HL-60 (cell line): Measurements from ENCODE around the gene CHID1.

ENCODE experiments used
- DNase-seq, 2 experiments: peaks; one replicate each; pipeline ENCODE4 v3.0.0-alpha.2; 2010 to 2020; ENCODE audit warnings: low read depth in 1 of 2, low spot score in 1 of 2
- H3K27ac ChIP-seq: fragments of 250-450 bp; sonication (Bioruptor Pico); replicated peaks from 2 replicates; pipeline ENCODE4 v1.5.1; 2020; ENCODE audit warnings: mild to moderate bottlenecking, moderate library complexity
- H3K27me3 ChIP-seq: fragments of 250-450 bp; sonication (Bioruptor Pico); 2 replicates; pipeline ENCODE4 v1.5.1; 2021; ENCODE audit warnings: mild to moderate bottlenecking, moderate library complexity; ENCODE audit not compliant: insufficient read depth, poor library complexity, severe bottlenecking
- H3K4me3 ChIP-seq: replicated peaks from 2 replicates; pipeline ENCODE4 v1.5.1; 2011; ENCODE audit warnings: mild to moderate bottlenecking, control low read depth, low read length; ENCODE audit not compliant: insufficient read depth
- GABPA ChIP-seq: IDR thresholded peaks from 2 replicates; pipeline ENCODE4 v1.6.1; 2012; ENCODE audit warnings: low read depth
- POLR2AphosphoS5 ChIP-seq: IDR thresholded peaks from 2 replicates; pipeline ENCODE4 v1.6.1; 2012; ENCODE audit warnings: low read depth
- SPI1 ChIP-seq: IDR thresholded peaks from 2 replicates; pipeline ENCODE4 v1.6.1; 2012; ENCODE audit warnings: low read depth, mild to moderate bottlenecking, borderline replicate concordance
- TF ChIP-seq, protein P1 (sequence below): IDR thresholded peaks from one replicate; pipeline ENCODE4 v1.5.1; 2011; ENCODE audit warnings: low read length, control low read depth, inconsistent platforms; ENCODE audit not compliant: insufficient read depth
- TF ChIP-seq, protein P2 (sequence below): IDR thresholded peaks from 2 replicates; pipeline ENCODE4 v1.6.1; 2012; ENCODE audit warnings: low read depth; ENCODE audit not compliant: insufficient replicate concordance

Gene CHID1

DNA sequence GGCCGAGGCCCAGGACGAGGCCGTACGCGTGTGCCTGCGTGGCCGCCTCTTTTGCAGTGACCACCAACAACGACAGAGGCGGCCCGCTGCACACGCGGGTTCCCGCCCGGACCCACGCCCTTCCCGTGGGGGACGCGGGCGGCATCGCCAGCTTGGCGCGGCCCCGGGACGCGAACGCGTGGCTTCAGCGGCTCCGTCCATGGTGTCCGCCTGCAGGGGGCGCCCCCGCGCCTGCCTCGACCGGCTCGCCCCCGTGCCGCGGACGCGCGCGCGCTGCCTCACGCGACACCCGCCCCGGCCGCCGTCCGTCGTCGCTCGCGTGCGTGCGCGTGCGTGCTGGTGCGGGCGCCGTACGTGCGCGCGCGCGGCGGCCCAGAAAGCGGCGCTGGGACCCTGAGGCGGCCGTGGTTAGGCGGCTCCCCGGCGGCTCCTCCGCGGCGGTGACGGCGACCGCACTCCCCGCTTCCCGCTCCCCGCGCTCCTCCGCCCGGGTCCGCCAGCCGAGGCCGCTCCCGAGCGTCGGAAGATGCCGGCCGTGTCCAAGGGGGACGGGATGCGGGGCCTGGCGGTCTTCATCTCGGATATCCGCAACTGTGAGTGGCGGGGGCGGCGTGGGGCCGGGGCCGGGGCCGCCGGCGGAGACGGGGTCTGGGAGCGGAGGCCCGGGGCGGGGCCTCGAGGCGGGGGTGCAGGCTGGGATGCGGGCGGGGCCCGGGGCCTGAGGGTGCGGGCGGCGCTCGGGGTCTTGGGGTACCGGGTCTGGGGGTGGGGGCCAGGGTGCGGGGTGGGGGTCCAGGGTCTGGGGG is 15.1 kb upstream of the CHID1 start, which contains the start of gene AP2A2:
TSS of gene AP2A2 (plus strand) at position 375 of the 806 bp plus-strand sequence. CDS start at position 527, 152 bp downstream.
- Histone ChIP-seq H3K4me3 (peak within 1 kb of the TSS; percentile 72), H3K27ac (peak within 1 kb of the TSS; percentile 51), H3K27me3 (no peaks in the 10 kb centered on the region)
- peak; percentile 77 to 84 for DNase-seq
- TF ChIP-seq SPI1 (no peak), GABPA (no peak)
- TF ChIP-seq, protein P1, sequence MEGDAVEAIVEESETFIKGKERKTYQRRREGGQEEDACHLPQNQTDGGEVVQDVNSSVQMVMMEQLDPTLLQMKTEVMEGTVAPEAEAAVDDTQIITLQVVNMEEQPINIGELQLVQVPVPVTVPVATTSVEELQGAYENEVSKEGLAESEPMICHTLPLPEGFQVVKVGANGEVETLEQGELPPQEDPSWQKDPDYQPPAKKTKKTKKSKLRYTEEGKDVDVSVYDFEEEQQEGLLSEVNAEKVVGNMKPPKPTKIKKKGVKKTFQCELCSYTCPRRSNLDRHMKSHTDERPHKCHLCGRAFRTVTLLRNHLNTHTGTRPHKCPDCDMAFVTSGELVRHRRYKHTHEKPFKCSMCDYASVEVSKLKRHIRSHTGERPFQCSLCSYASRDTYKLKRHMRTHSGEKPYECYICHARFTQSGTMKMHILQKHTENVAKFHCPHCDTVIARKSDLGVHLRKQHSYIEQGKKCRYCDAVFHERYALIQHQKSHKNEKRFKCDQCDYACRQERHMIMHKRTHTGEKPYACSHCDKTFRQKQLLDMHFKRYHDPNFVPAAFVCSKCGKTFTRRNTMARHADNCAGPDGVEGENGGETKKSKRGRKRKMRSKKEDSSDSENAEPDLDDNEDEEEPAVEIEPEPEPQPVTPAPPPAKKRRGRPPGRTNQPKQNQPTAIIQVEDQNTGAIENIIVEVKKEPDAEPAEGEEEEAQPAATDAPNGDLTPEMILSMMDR: peak; percentile 41
- TF ChIP-seq, protein P2, sequence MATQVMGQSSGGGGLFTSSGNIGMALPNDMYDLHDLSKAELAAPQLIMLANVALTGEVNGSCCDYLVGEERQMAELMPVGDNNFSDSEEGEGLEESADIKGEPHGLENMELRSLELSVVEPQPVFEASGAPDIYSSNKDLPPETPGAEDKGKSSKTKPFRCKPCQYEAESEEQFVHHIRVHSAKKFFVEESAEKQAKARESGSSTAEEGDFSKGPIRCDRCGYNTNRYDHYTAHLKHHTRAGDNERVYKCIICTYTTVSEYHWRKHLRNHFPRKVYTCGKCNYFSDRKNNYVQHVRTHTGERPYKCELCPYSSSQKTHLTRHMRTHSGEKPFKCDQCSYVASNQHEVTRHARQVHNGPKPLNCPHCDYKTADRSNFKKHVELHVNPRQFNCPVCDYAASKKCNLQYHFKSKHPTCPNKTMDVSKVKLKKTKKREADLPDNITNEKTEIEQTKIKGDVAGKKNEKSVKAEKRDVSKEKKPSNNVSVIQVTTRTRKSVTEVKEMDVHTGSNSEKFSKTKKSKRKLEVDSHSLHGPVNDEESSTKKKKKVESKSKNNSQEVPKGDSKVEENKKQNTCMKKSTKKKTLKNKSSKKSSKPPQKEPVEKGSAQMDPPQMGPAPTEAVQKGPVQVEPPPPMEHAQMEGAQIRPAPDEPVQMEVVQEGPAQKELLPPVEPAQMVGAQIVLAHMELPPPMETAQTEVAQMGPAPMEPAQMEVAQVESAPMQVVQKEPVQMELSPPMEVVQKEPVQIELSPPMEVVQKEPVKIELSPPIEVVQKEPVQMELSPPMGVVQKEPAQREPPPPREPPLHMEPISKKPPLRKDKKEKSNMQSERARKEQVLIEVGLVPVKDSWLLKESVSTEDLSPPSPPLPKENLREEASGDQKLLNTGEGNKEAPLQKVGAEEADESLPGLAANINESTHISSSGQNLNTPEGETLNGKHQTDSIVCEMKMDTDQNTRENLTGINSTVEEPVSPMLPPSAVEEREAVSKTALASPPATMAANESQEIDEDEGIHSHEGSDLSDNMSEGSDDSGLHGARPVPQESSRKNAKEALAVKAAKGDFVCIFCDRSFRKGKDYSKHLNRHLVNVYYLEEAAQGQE: peak; percentile 32

DNA sequence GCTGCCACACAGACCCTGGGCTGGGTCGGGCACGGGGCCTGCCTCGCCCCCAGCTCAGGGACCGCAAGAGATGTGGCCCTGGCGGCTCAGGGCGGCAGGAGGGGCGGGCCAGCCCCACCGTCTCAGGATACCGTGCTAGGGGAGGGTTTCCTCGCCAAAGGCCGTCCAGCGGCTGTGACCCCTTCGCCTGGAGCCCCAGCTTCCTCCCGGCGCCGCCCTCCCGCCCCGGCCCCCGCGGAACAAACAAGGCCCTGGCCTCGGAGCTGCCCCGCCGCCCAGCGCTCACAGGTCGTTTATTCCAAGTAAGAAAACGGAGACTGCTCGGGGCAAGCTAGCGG is 14.5 kb upstream of the CHID1 start:
- Histone ChIP-seq H3K4me3 (peak overlapping the region; percentile 32), H3K27me3 (no peaks in the 10 kb centered on the region), H3K27ac (peak overlapping the region; percentile 48)
- no peak for DNase-seq
- TF ChIP-seq GABPA (no peak), SPI1 (no peak), POLR2AphosphoS5 (no peak)
- TF ChIP-seq, protein P2: no peak
- TF ChIP-seq, protein P1: no peak

DNA sequence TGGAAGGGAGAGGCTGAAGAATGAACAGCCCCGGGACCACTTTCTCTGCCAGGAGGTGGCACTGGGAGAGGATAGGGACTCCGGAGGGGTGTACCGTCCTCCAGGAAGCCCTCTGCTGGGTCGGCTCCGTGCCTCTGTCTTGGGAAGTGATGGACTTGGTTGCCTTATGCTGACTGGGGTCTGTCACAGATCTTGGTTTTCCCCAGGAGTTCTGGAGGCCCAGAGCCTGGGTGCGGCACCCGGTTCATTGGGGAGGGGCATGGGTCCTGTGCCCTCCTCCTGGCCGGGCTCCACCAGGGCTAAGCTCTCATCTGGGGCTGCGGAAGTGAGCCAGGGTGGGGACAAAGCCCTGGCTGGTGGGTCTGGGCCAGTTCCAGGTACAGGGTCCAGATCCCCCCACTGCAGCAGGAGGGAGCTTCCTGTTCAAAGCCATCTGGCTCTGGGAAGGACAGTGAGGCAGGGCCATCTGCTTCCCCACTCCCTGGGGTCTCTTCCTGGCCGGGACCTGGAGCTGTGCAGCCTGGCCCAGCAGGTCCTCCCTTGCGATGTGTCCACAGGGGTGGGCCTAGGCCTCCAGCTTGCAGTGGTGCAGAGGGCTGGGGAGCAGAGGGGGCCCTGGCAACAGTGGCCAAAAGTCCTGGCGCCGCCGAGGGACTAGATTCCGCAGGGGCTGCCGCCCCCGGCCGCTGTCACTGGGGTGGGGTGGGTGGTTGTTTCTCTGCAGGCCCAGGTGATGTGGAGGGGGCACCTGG is 14.0 kb upstream of the CHID1 start:
- TF ChIP-seq SPI1 (no peak), POLR2AphosphoS5 (no peak), GABPA (no peak)
- TF ChIP-seq, protein P2: no peak
- TF ChIP-seq, protein P1: no peak
- DNase-seq: no peak
- Histone ChIP-seq H3K4me3 (no peak overlapping the region), H3K27me3 (no peaks in the 10 kb centered on the region), H3K27ac (no peak overlapping the region)
